ENCODE results near the gene CCDC12.

DNA sequence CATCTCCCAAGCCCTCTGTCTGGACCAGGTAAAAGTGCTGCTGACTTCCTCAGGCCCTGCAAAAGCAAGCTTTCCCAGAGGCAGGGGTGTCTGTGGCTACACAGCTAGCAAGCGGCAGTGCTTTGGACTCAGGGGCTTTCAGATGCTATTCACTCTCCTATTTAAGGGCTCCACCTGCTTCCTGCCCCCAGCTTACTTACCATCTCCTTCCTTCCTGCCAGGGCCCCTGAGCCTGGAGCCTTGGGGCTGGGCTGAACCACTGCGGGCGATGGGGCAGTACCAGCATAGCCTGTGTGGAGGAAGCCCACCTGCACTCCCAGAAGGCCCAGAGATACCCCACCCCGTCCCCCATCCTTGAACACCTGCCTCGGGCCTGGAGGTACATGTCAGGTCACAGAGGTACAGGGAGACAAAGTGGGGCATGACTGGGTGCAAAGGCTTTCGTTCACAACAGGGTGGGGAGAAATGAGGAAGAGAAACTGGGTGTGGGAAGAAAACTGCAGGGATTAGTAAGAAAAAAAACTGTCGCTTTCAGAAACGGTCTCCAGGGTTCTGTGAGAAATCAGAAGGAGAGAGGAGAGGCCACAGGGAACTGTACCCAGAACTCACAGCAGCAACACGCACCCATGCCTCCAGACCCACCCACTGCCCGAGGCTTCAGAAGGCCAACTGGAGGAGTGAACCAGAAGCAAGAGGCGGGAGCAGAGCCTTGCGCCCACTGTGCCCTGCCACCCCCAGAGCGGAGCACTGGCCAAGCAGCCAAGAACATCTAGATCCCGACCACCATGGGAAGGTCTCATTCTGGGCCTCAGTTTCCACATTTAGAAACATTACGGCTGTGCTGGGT, 49.5 kb downstream of the CCDC12 start:
- TF ChIP-seq CTCF (IDR thresholded peaks at IDR 0.05) (no peak), ZFX (IDR thresholded peaks at IDR 0.05; ENCODE audit: borderline replicate concordance) (no peak)
